Measurements from ENCODE around the gene KCNN4.

GRCh38 chr19:43743059-43743458 is 37.7 kb downstream of the KCNN4 start:
- TF ChIP-seq CTCF (IDR thresholded peaks at IDR 0.05) (no peak), POLR2A (IDR thresholded peaks at IDR 0.05) (no peak)
